Measurements from ENCODE around the gene OR6X1. TPM values are rescaled to one million over a fixed set of nuclear protein-coding genes. Genes with fewer than 3 reads are reported as not detected.

Gene OR6X1
- total RNA-seq, 1 donor from 2014 or later, result not detected

- Mint-ChIP-seq H3K4me1 (ENCODE audit: low read depth, unreplicated experiment) (peaks cover 21% of the 10 kb centered on the region), H3K27me3 (ENCODE audit: unreplicated experiment) (peaks cover 8% of the 10 kb centered on the region), H3K4me3 (ENCODE audit: unreplicated experiment) (peak overlapping the region; percentile 99), H3K9me3 (ENCODE audit: unreplicated experiment) (peaks cover 7% of the 10 kb centered on the region), H3K36me3 (ENCODE audit: unreplicated experiment) (peaks cover 16% of the 10 kb centered on the region), H3K27ac (ENCODE audit: unreplicated experiment) (peak overlapping the region; percentile 88)
- no peak for DNase-seq
- TF ChIP-seq CTCF (IDR thresholded peaks at IDR 0.05; ENCODE audit: partially characterized antibody, unreplicated experiment), result no peak
Observed at GRCh38 chr11:123740787-123741158, 13.5 kb downstream of the OR6X1 start.

GRCh38 chr11:123738374-123738773 lies 15.9 kb downstream of the OR6X1 start:
- H3K9me3 Mint-ChIP-seq (ENCODE audit: unreplicated experiment), result peaks cover 6% of the 10 kb centered on the region
- no peak for DNase-seq
- no peak for TF ChIP-seq CTCF (IDR thresholded peaks at IDR 0.05; ENCODE audit: partially characterized antibody, unreplicated experiment)
- H3K4me1 Mint-ChIP-seq (ENCODE audit: low read depth, unreplicated experiment), result peaks cover 21% of the 10 kb centered on the region
- peaks cover 8% of the 10 kb centered on the region for H3K27me3 Mint-ChIP-seq (ENCODE audit: unreplicated experiment)
- H3K4me3 Mint-ChIP-seq (ENCODE audit: unreplicated experiment), result no peak overlapping the region
- H3K27ac Mint-ChIP-seq (ENCODE audit: unreplicated experiment), result no peak overlapping the region
- peaks cover 23% of the 10 kb centered on the region for H3K36me3 Mint-ChIP-seq (ENCODE audit: unreplicated experiment)

GRCh38 chr11:123736769-123737168 lies 17.5 kb downstream of the OR6X1 start:
- Mint-ChIP-seq H3K4me3 (ENCODE audit: unreplicated experiment) (no peak overlapping the region), H3K9me3 (ENCODE audit: unreplicated experiment) (peaks cover 4% of the 10 kb centered on the region), H3K4me1 (ENCODE audit: low read depth, unreplicated experiment) (peaks cover 12% of the 10 kb centered on the region), H3K36me3 (ENCODE audit: unreplicated experiment) (peaks cover 23% of the 10 kb centered on the region), H3K27me3 (ENCODE audit: unreplicated experiment) (peaks cover 6% of the 10 kb centered on the region), H3K27ac (ENCODE audit: unreplicated experiment) (no peak overlapping the region)
- no peak for DNase-seq
- no peak for TF ChIP-seq CTCF (IDR thresholded peaks at IDR 0.05; ENCODE audit: partially characterized antibody, unreplicated experiment)

GRCh38 chr11:123729602-123730001 lies 24.7 kb downstream of the OR6X1 start:
- H3K27me3 Mint-ChIP-seq (ENCODE audit: unreplicated experiment), result no peaks in the 10 kb centered on the region
- no peak overlapping the region for H3K4me3 Mint-ChIP-seq (ENCODE audit: unreplicated experiment)
- no peaks in the 10 kb centered on the region for H3K4me1 Mint-ChIP-seq (ENCODE audit: low read depth, unreplicated experiment)
- no peak for TF ChIP-seq CTCF (IDR thresholded peaks at IDR 0.05; ENCODE audit: partially characterized antibody, unreplicated experiment)
- no peak overlapping the region for H3K27ac Mint-ChIP-seq (ENCODE audit: unreplicated experiment)
- peaks cover 6% of the 10 kb centered on the region for H3K9me3 Mint-ChIP-seq (ENCODE audit: unreplicated experiment)
- no peak for DNase-seq
- peaks cover 41% of the 10 kb centered on the region for H3K36me3 Mint-ChIP-seq (ENCODE audit: unreplicated experiment)

- TF ChIP-seq CTCF (IDR thresholded peaks at IDR 0.05; ENCODE audit: partially characterized antibody, unreplicated experiment), result no peak
- Mint-ChIP-seq H3K9me3 (ENCODE audit: unreplicated experiment) (peaks cover 8% of the 10 kb centered on the region), H3K4me3 (ENCODE audit: unreplicated experiment) (no peak overlapping the region), H3K4me1 (ENCODE audit: low read depth, unreplicated experiment) (no peaks in the 10 kb centered on the region), H3K27ac (ENCODE audit: unreplicated experiment) (no peak overlapping the region), H3K36me3 (ENCODE audit: unreplicated experiment) (peaks cover 48% of the 10 kb centered on the region), H3K27me3 (ENCODE audit: unreplicated experiment) (no peaks in the 10 kb centered on the region)
- DNase-seq, result no peak
Observed at GRCh38 chr11:123725995-123726655, 28.2 kb downstream of the OR6X1 start.

Measured in glutamatergic neuron (in vitro differentiated cells).